MM.1S (cell line): ENCODE data around the gene ID3.

ENCODE experiments used
- DNase-seq: peaks from one replicate; pipeline ENCODE4 v3.0.0-alpha.2; 2015
- H2AFZ ChIP-seq: fragments of 300-600 bp; sonication (generic); 2 replicates; pipeline ENCODE4 v1.6.0; 2016; ENCODE audit warnings: antibody characterized with exemption, low read length
- H3F3A ChIP-seq: fragments of 300-600 bp; sonication (generic); 2 replicates; pipeline ENCODE4 v1.6.1; 2016; ENCODE audit warnings: mild to moderate bottlenecking, antibody characterized with exemption, low read length, moderate library complexity, mixed read lengths; ENCODE audit not compliant: insufficient read depth
- H3K27ac ChIP-seq: fragments of 300-600 bp; sonication (generic); 2 replicates; pipeline ENCODE4 v1.5.1; 2016; ENCODE audit warnings: mild to moderate bottlenecking, low read length
- H3K27me3 ChIP-seq: fragments of 300-600 bp; sonication (generic); replicated peaks from 2 replicates; pipeline ENCODE4 v1.6.0; 2016; ENCODE audit warnings: low read length; ENCODE audit not compliant: insufficient read depth
- H3K36me3 ChIP-seq: fragments of 300-600 bp; sonication (generic); replicated peaks from 2 replicates; pipeline ENCODE4 v1.6.1; 2016; ENCODE audit warnings: mild to moderate bottlenecking, low read length, mixed read lengths; ENCODE audit not compliant: insufficient read depth
- H3K4me1 ChIP-seq: fragments of 300-600 bp; sonication (generic); 2 replicates; pipeline ENCODE4 v1.6.1; 2016; ENCODE audit warnings: low read length, mixed read lengths
- H3K4me2 ChIP-seq: fragments of 300-600 bp; sonication (generic); 2 replicates; pipeline ENCODE4 v1.6.0; 2016; ENCODE audit warnings: low read depth, low read length
- H3K4me3 ChIP-seq: fragments of 300-600 bp; sonication (generic); 2 replicates; pipeline ENCODE4 v1.5.1; 2016; ENCODE audit warnings: low read length, mixed read lengths
- H3K79me2 ChIP-seq: fragments of 300-600 bp; sonication (generic); 2 replicates; pipeline ENCODE4 v1.6.1; 2016; ENCODE audit warnings: mixed run types, low read length, mixed read lengths
- H3K9ac ChIP-seq: fragments of 300-600 bp; sonication (generic); 2 replicates; pipeline ENCODE4 v1.6.1; 2016; ENCODE audit warnings: low read length, mixed read lengths
- H3K9me2 ChIP-seq: fragments of 300-600 bp; sonication (generic); replicated peaks from 2 replicates; pipeline ENCODE4 v1.6.1; 2016; ENCODE audit warnings: mild to moderate bottlenecking, low read length, mixed read lengths; ENCODE audit not compliant: insufficient read depth
- H3K9me3 ChIP-seq: fragments of 300-600 bp; sonication (generic); replicated peaks from 2 replicates; pipeline ENCODE4 v1.6.1; 2016; ENCODE audit warnings: mild to moderate bottlenecking, low read length, mixed read lengths; ENCODE audit not compliant: insufficient read depth
- H4K20me1 ChIP-seq: fragments of 300-600 bp; sonication (generic); 2 replicates; pipeline ENCODE4 v1.6.1; 2016; ENCODE audit warnings: mild to moderate bottlenecking, low read length, moderate library complexity, mixed read lengths; ENCODE audit not compliant: insufficient read depth
- EZH2 ChIP-seq: fragments of 300-600 bp; sonication (generic); optimal IDR thresholded peaks from 2 replicates; pipeline ENCODE3; 2017; ENCODE audit warnings: low read depth, mild to moderate bottlenecking, antibody characterized with exemption, low read length, mixed read lengths
- EZH2phosphoT487 ChIP-seq: fragments of 300-600 bp; sonication (generic); IDR thresholded peaks from 2 replicates; pipeline ENCODE4 v1.6.1; 2018; ENCODE audit warnings: antibody characterized with exemption, low read length
- TF ChIP-seq, protein P1 (sequence below): fragments of 300-600 bp; sonication (generic); IDR thresholded peaks from 2 replicates; pipeline ENCODE4 v1.5.1; 2016; ENCODE audit warnings: antibody characterized with exemption, low read length, mixed read lengths

The ID3 gene

DNA sequence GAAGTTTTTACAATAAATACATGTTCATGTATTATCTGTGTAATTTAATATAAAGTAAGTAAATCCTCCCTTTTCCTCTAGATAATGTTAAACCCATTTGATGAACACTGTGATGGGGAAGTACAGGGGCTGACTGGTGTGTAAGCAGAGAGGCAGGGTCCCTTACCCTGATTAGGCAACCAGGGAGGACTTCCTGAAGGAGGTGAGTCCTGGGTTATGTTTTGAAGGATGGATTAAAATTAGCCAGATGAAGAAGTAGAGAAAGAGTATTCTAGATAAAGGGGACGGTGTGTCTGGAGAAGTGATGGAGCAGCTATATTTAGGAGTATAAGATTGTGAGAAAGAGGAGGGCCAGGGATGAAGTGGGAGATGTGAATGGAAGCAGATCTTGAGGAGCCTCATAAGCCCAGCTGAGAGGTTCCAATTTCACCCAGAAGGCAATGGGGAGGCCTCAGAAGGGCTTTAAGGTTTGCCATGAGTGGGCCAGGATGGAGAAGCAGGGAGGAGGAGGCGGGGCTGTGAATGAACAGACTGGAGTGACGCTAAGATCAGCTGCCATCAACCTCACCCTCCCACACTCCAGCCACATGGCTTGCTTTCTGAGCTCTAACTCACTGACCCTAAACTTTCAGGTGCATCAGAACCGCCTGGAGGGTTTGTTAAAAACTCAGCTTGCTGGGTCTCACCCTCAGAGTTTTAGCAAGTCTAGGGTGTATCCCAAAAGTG lies 30.9 kb upstream of the ID3 start:
- TF ChIP-seq EZH2 (no peak), EZH2phosphoT487 (no peak)
- TF ChIP-seq, protein P1, sequence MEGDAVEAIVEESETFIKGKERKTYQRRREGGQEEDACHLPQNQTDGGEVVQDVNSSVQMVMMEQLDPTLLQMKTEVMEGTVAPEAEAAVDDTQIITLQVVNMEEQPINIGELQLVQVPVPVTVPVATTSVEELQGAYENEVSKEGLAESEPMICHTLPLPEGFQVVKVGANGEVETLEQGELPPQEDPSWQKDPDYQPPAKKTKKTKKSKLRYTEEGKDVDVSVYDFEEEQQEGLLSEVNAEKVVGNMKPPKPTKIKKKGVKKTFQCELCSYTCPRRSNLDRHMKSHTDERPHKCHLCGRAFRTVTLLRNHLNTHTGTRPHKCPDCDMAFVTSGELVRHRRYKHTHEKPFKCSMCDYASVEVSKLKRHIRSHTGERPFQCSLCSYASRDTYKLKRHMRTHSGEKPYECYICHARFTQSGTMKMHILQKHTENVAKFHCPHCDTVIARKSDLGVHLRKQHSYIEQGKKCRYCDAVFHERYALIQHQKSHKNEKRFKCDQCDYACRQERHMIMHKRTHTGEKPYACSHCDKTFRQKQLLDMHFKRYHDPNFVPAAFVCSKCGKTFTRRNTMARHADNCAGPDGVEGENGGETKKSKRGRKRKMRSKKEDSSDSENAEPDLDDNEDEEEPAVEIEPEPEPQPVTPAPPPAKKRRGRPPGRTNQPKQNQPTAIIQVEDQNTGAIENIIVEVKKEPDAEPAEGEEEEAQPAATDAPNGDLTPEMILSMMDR = no peak
- no peaks in the 10 kb centered on the region for H3K36me3 ChIP-seq
- no peak overlapping the region for H3K9ac ChIP-seq
- no peak overlapping the region for H2AFZ ChIP-seq
- H3K4me3 ChIP-seq = no peak overlapping the region
- H3K4me1 ChIP-seq = peaks cover 29% of the 10 kb centered on the region
- H3K9me3 ChIP-seq = no peaks in the 10 kb centered on the region
- no peaks in the 10 kb centered on the region for H3K27me3 ChIP-seq
- H3K79me2 ChIP-seq = no peaks in the 10 kb centered on the region
- H3F3A ChIP-seq = 0 out of 2 replicates have a peak, but pooled peaks cover 3% of the 10 kb centered on the region
- no peaks in the 10 kb centered on the region for H3K9me2 ChIP-seq
- no peak overlapping the region for H3K4me2 ChIP-seq
- no peak overlapping the region for H3K27ac ChIP-seq
- no peak for DNase-seq
- H4K20me1 ChIP-seq = no peaks in the 10 kb centered on the region

DNA sequence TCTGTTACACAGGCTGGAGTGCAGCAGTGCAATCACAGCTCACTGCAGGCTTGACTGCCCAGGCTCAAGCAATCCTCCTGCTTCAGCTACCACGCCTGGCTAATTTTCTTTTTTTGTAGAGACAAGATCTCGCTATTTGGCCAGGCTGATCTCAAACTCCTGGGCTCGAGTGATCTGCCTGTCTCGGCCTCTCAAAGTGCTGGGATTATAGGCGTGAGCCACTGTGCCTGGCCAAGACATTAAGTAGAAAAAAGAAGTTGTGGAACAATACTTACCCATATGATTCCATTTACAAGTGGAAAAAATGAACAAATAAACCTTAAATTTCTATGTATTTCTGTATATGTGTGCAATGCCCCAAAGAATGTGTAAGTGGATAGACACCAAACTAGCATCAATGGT lies 30.3 kb upstream of the ID3 start:
- no peak overlapping the region for H3K4me3 ChIP-seq
- no peak overlapping the region for H3K4me2 ChIP-seq

DNA sequence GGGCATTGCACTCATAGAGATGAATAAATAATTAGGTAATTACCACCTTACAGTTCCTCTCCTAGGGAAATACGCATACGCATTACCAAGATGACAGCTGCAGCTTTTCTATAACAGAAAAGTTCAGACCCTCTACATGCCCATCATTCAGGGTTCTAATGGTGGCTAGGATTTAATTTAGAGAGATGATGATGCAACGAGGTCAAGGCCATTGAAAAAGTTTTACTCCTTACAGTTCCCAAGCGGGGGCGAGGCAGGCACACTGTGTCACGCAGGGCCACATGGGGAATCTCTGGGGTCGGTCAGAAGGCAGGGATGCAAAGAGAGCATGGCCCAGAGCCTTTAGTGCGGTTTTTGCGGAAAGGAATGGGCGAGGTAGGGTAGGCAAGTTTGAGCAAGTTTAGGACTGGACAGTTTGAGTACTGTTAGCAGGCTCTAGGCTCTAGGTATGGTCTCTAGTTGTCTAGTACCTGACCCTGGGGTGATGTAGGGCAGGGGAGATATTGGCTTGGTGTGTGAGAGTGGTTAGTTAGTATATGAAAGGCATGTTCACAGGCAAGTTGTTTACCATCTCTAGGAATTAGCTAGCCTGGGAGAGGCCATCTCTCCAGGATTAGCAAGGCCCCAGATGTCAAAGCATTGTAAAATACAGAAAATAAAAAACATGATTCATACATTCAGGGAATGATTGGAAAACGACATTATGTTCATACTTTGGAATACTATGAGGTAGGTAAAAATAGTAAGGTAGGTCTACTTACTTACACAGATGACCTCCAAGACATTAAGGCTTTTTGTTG lies 29.6 kb upstream of the ID3 start:
- no peak overlapping the region for H3K27ac ChIP-seq
- H3K9ac ChIP-seq = no peak overlapping the region
- H4K20me1 ChIP-seq = no peaks in the 10 kb centered on the region
- H3K79me2 ChIP-seq = no peaks in the 10 kb centered on the region
- 0 out of 2 replicates have a peak, but pooled peaks cover 3% of the 10 kb centered on the region for H3F3A ChIP-seq
- H2AFZ ChIP-seq = no peak overlapping the region
- no peak for DNase-seq
- no peak overlapping the region for H3K4me3 ChIP-seq
- no peak overlapping the region for H3K4me2 ChIP-seq
- H3K4me1 ChIP-seq = peaks cover 21% of the 10 kb centered on the region
- H3K9me2 ChIP-seq = no peaks in the 10 kb centered on the region
- H3K9me3 ChIP-seq = no peaks in the 10 kb centered on the region
- no peaks in the 10 kb centered on the region for H3K36me3 ChIP-seq
- H3K27me3 ChIP-seq = no peaks in the 10 kb centered on the region
- TF ChIP-seq EZH2 = no peak

More for the DNA sequence above, 30.3 kb upstream of the ID3 start:
- no peaks in the 10 kb centered on the region for H3K36me3 ChIP-seq
- H3K27me3 ChIP-seq = no peaks in the 10 kb centered on the region
- H3K9me3 ChIP-seq = no peaks in the 10 kb centered on the region
- TF ChIP-seq EZH2 (no peak), EZH2phosphoT487 (no peak)
- TF ChIP-seq, protein P1 = no peak
- H4K20me1 ChIP-seq = no peaks in the 10 kb centered on the region
- no peaks in the 10 kb centered on the region for H3K79me2 ChIP-seq
- no peak overlapping the region for H2AFZ ChIP-seq
- H3F3A ChIP-seq = 0 out of 2 replicates have a peak, but pooled peaks cover 3% of the 10 kb centered on the region
- no peak overlapping the region for H3K9ac ChIP-seq
- no peak overlapping the region for H3K27ac ChIP-seq
- DNase-seq = no peak
- peaks cover 28% of the 10 kb centered on the region for H3K4me1 ChIP-seq
- H3K9me2 ChIP-seq = no peaks in the 10 kb centered on the region
